Type B pancreatic cell (in vitro differentiated cells): ENCODE data around the gene GSTK1. TPM values are rescaled to one million over a fixed set of nuclear protein-coding genes. Genes with fewer than 3 reads are reported as not detected.

Source experiments
- DNase-seq: peaks from one replicate; pipeline ENCODE4 v3.0.0; 2021; ENCODE audit warnings: mixed read lengths; ENCODE audit not compliant: unreplicated experiment; ENCODE audit errors: extremely low spot score
- H3K27ac Mint-ChIP-seq: 2 replicates; pipeline ENCODE4 v1.8.0; 2021; ENCODE audit warnings: mild to moderate bottlenecking, mixed read lengths
- H3K27me3 Mint-ChIP-seq: 2 replicates; pipeline ENCODE4 v1.8.0; 2021; ENCODE audit warnings: mixed read lengths
- H3K36me3 Mint-ChIP-seq: 2 replicates; pipeline ENCODE4 v1.8.0; 2021; ENCODE audit warnings: mixed read lengths
- H3K4me1 Mint-ChIP-seq: one replicate; pipeline ENCODE4 v1.8.0; 2021; ENCODE audit warnings: mixed read lengths; ENCODE audit not compliant: unreplicated experiment
- H3K4me3 Mint-ChIP-seq: 2 replicates; pipeline ENCODE4 v1.8.0; 2021; ENCODE audit warnings: mild to moderate bottlenecking, mixed read lengths
- H3K9me3 Mint-ChIP-seq: 2 replicates; pipeline ENCODE4 v1.8.0; 2021; ENCODE audit warnings: mixed read lengths
- CTCF ChIP-seq: fragments of 200-600 bp; sonication (generic); conservative IDR thresholded peaks from 2 replicates; pipeline ENCODE4 v1.5.0; 2021; ENCODE audit warnings: antibody characterized with exemption, mild to moderate bottlenecking
- total RNA-seq: library from RNA; stranded (reverse); gene quantifications from 2 replicates; pipeline ENCODE4 v1.2.1, GENCODE V29; 2021; ENCODE audit warnings: low replicate concordance

GSTK1 gene
- total RNA-seq, 1 donor from 2014 or later: 110 TPM

GRCh38 chr7:143217806-143218205 is 45.4 kb upstream of the GSTK1 start:
- Mint-ChIP-seq H3K9me3 (peaks cover 5% of the 10 kb centered on the region), H3K27me3 (peaks cover 13% of the 10 kb centered on the region), H3K36me3 (no peaks in the 10 kb centered on the region), H3K27ac (no peak overlapping the region), H3K4me1 (no peaks in the 10 kb centered on the region), H3K4me3 (no peak overlapping the region)
- no peak for TF ChIP-seq CTCF
- DNase-seq: no peak

GRCh38 chr7:143221286-143221685 is 42.0 kb upstream of the GSTK1 start:
- H3K36me3 Mint-ChIP-seq: no peaks in the 10 kb centered on the region

GRCh38 chr7:143221737-143222136 is 41.5 kb upstream of the GSTK1 start, which contains the start of gene TAS2R40:
Gene TAS2R40, plus strand, starts transcription at chr7:143222037. Its CDS starts 42 bp downstream, at chr7:143222079.
- TF ChIP-seq CTCF: no peak
- H3K9me3 Mint-ChIP-seq: peaks cover 8% of the 10 kb centered on the region
- H3K4me1 Mint-ChIP-seq: no peaks in the 10 kb centered on the region
- DNase-seq: no peak
- no peak within 1 kb of the TSS for H3K4me3 Mint-ChIP-seq
- peaks cover 16% of the 10 kb centered on the region for H3K27me3 Mint-ChIP-seq
- H3K36me3 Mint-ChIP-seq: no peaks in the 10 kb centered on the region
- H3K27ac Mint-ChIP-seq: peak within 1 kb of the TSS; percentile 22

More at GRCh38 chr7:143221286-143221685, 42.0 kb upstream of the GSTK1 start:
- peaks cover 16% of the 10 kb centered on the region for H3K27me3 Mint-ChIP-seq
- no peak overlapping the region for H3K27ac Mint-ChIP-seq
- no peaks in the 10 kb centered on the region for H3K4me1 Mint-ChIP-seq
- DNase-seq: no peak
- no peak for TF ChIP-seq CTCF
- peaks cover 8% of the 10 kb centered on the region for H3K9me3 Mint-ChIP-seq
- no peak overlapping the region for H3K4me3 Mint-ChIP-seq

- H3K27me3 Mint-ChIP-seq: peaks cover 10% of the 10 kb centered on the region
- peaks cover 2% of the 10 kb centered on the region for H3K4me1 Mint-ChIP-seq
- DNase-seq: no peak
- TF ChIP-seq CTCF: no peak
- no peaks in the 10 kb centered on the region for H3K36me3 Mint-ChIP-seq
- H3K27ac Mint-ChIP-seq: peak overlapping the region; percentile 22
- no peak overlapping the region for H3K4me3 Mint-ChIP-seq
- peaks cover 8% of the 10 kb centered on the region for H3K9me3 Mint-ChIP-seq
Measured at GRCh38 chr7:143222782-143223181, 40.5 kb upstream of the GSTK1 start.

- peaks cover 8% of the 10 kb centered on the region for H3K27me3 Mint-ChIP-seq
- H3K4me3 Mint-ChIP-seq: peak overlapping the region; percentile 17
- peaks cover 8% of the 10 kb centered on the region for H3K9me3 Mint-ChIP-seq
- TF ChIP-seq CTCF: no peak
- H3K27ac Mint-ChIP-seq: peak overlapping the region; percentile 16
- peaks cover 8% of the 10 kb centered on the region for H3K4me1 Mint-ChIP-seq
- no peaks in the 10 kb centered on the region for H3K36me3 Mint-ChIP-seq
- DNase-seq: no peak
Measured at GRCh38 chr7:143223784-143224183, 39.5 kb upstream of the GSTK1 start.

GRCh38 chr7:143225047-143225446 is 38.2 kb upstream of the GSTK1 start:
- Mint-ChIP-seq H3K9me3 (peaks cover 8% of the 10 kb centered on the region), H3K27me3 (peaks cover 8% of the 10 kb centered on the region), H3K4me3 (no peak overlapping the region), H3K27ac (peak overlapping the region; percentile 75), H3K36me3 (no peaks in the 10 kb centered on the region), H3K4me1 (peaks cover 14% of the 10 kb centered on the region)
- no peak for DNase-seq
- TF ChIP-seq CTCF: no peak
